BJ (cell line): ENCODE data around the gene PHACTR2. TPM values are rescaled to one million over a fixed set of nuclear protein-coding genes. Genes with fewer than 3 reads are reported as not detected.

Experiments
- CTCF ChIA-PET: fragments of 350-600 bp; formaldehyde crosslinking; extraction: SDS; loops from one replicate; lab custom pipeline; 2021; ENCODE audit warnings: antibody characterized with exemption, inconsistent platforms; lab: Yijun Ruan, JAX
- POLR2A ChIA-PET: fragments of 300-600 bp; sonication (Branson Sonifier 250); formaldehyde crosslinking; extraction: SDS; loops from one replicate; lab custom pipeline; 2021; ENCODE audit warnings: antibody characterized with exemption; lab: Charles Lee
- DNase-seq: peaks from one replicate; pipeline ENCODE4 v3.0.0-alpha.2; 2011; ENCODE audit warnings: low read depth
- H3K27me3 ChIP-seq: 2 replicates; pipeline ENCODE4 v1.6.0; 2011; ENCODE audit warnings: low read length; ENCODE audit not compliant: control insufficient read depth, insufficient read depth
- H3K36me3 ChIP-seq: 2 replicates; pipeline ENCODE4 v1.5.1; 2011; ENCODE audit warnings: low read length; ENCODE audit not compliant: control insufficient read depth, insufficient read depth
- H3K4me3 ChIP-seq: 2 replicates; pipeline ENCODE4 v1.5.1; 2011; ENCODE audit warnings: low read depth, mild to moderate bottlenecking, control low read depth, low read length
- polyA plus RNA-seq: library from polyadenylated mRNA; depleted of rRNA; stranded (reverse); fragments of >200 nt; gene quantifications from 2 replicates; pipeline ENCODE4 v1.2.3, GENCODE V29; 2011
- TF ChIP-seq, protein P1 (sequence below): IDR thresholded peaks from 2 replicates; pipeline ENCODE4 v1.5.1; 2011; ENCODE audit warnings: low read depth, mild to moderate bottlenecking, control low read depth, inconsistent platforms, low read length, moderate library complexity; ENCODE audit not compliant: insufficient read depth

PHACTR2 gene
- polyA plus RNA-seq, 1 experiment, result 26.0 TPM

DNA sequence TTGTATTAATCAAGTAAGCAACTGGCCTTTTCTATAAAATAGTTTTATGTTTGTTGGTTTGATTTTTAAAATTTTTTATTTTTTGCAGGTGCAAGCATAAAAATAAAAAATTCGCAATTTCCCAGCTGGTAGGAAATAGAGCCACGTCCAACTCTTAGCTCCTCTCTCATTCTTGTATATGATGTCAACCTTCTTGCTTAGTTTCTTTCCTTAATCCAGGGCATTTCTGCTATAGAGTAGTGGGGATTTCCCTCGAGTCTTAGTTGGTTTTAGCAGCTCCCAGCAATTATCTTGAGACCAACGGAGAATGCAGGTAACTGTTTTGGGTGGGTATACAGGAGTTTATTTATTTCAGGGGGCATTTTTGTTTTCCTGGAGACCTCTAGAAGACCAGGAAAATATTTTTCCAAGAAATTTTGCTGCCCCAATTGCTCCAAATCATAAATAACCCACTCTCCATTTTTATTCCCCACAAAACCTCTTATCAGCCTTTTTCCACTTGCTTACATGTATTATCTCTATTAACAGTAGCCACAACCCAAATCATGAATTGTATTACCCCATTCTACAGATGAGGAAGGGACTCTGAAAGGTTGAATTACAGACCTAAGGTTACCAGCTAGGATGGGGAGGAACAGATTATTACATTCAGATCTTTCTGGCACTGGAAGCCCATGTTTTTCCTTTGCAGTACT, 18.4 kb downstream of the PHACTR2 start:
- POLR2A ChIA-PET, result no interaction called here
- TF ChIP-seq, protein P1, sequence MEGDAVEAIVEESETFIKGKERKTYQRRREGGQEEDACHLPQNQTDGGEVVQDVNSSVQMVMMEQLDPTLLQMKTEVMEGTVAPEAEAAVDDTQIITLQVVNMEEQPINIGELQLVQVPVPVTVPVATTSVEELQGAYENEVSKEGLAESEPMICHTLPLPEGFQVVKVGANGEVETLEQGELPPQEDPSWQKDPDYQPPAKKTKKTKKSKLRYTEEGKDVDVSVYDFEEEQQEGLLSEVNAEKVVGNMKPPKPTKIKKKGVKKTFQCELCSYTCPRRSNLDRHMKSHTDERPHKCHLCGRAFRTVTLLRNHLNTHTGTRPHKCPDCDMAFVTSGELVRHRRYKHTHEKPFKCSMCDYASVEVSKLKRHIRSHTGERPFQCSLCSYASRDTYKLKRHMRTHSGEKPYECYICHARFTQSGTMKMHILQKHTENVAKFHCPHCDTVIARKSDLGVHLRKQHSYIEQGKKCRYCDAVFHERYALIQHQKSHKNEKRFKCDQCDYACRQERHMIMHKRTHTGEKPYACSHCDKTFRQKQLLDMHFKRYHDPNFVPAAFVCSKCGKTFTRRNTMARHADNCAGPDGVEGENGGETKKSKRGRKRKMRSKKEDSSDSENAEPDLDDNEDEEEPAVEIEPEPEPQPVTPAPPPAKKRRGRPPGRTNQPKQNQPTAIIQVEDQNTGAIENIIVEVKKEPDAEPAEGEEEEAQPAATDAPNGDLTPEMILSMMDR, result no peak

DNA sequence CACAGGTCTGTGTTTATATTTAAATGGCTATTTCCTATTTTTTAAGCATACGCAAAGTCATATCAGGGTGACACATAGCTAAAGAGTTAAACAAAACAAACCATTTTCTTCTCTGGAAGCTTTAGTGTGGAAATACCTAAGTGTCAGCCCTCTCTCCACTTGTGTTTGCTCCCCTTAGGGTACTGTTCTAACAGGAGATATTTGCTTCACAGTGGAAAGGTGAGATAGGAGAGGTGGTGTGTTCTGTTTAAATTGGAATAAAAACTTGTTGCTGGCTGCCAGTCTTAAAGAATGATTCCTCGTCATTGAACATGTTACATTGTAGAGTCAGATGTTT, 18.9 kb downstream of the PHACTR2 start:
- POLR2A ChIA-PET, result no interaction called here
- H3K27me3 ChIP-seq, result no peaks in the 10 kb centered on the region
- no peaks in the 10 kb centered on the region for H3K36me3 ChIP-seq
- no peak for DNase-seq
- H3K4me3 ChIP-seq, result no peak overlapping the region
- TF ChIP-seq, protein P1, result no peak
- CTCF ChIA-PET, result interaction anchor here (0.6 to 1.1 kb wide), 2 partner anchors 36 to 312 kb away, joined by 3 to 4 read pairs; no protein-coding TSS in a partner anchor

More for the DNA sequence above, 18.4 kb downstream of the PHACTR2 start:
- no peak for DNase-seq
- no peak overlapping the region for H3K4me3 ChIP-seq
- no peaks in the 10 kb centered on the region for H3K27me3 ChIP-seq
- H3K36me3 ChIP-seq, result no peaks in the 10 kb centered on the region
- CTCF ChIA-PET, result interaction anchor here (1.1 kb wide), 1 partner anchor 36 kb away, joined by 4 read pairs; no protein-coding TSS in a partner anchor

DNA sequence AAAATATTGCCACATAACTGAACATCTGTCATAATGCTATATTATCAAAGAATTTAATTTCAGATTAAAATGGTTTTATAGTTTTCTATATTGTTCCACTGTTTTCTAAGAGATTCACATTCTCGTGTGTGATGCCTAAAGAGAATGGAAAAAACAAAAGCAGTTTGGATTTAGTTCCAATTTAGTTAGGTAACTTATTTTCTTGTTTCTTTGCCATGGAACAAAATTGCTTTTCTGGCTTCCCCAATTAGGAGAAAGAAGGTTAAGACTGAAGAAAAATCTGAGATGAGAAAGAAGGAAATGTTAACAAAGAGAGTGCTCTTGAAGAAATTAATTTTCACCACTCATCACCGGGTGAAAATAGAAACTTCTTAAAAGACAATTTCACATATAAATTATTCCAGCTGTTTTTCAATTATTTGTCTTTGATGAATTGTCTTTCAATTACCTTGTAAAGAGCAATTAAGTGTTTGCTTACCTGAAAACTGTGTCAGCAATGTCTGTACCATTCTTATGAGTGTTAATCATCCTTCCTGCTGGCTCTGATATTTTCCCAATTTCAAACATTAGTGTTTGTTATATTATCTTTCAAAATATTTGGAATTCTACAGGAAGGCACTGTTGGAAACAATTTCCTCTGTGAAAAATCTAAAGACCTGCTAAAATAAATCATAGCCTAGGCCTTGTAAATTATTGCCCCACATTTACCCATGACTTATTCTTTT, 19.5 kb downstream of the PHACTR2 start:
- TF ChIP-seq, protein P1, result no peak
- Histone ChIP-seq H3K27me3 (no peaks in the 10 kb centered on the region), H3K36me3 (no peaks in the 10 kb centered on the region), H3K4me3 (no peak overlapping the region)
- no peak for DNase-seq
- CTCF ChIA-PET, result interaction anchor here (0.6 kb wide), 1 partner anchor 311 kb away, joined by 3 read pairs; no protein-coding TSS in a partner anchor
- POLR2A ChIA-PET, result no interaction called here

DNA sequence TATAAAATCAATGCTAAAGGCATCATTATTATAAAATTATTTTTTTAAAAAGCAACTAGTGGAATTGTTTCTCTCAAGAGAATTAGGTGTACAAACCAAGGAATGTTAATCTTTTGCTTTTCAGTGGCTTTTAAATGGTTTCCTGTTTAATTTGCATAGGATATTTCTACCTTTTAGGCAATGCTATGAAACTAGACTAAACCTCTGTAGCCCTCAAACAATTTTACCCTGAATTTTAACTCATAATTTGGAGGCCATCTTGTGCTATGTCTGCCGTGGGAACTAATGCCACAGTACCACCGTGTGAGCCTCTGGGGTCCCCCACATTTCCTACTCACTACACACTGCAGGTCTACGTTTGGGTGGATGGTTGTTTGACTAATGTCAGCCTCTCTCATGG, 20.6 kb downstream of the PHACTR2 start:
- Histone ChIP-seq H3K27me3 (no peaks in the 10 kb centered on the region), H3K4me3 (no peak overlapping the region), H3K36me3 (no peaks in the 10 kb centered on the region)
- ChIA-PET CTCF (no interaction called here), POLR2A (no interaction called here)
- DNase-seq, result no peak
- TF ChIP-seq, protein P1, result no peak

- CTCF ChIA-PET, result no interaction called here
- TF ChIP-seq, protein P1, result no peak
These were observed 21.1 kb downstream of the PHACTR2 start for GRCh38 chr6:143698759-143699429.

More at GRCh38 chr6:143698759-143699429, 21.1 kb downstream of the PHACTR2 start:
- POLR2A ChIA-PET, result no interaction called here
- Histone ChIP-seq H3K4me3 (no peak overlapping the region), H3K27me3 (no peaks in the 10 kb centered on the region), H3K36me3 (no peaks in the 10 kb centered on the region)
- no peak for DNase-seq
